ENCODE data around the gene FPGS.

The FPGS gene

GRCh38 chr9:127806871-127807270, 4.2 kb downstream of the FPGS start:
- no peak for DNase-seq (ENCODE audit: low spot score)
- in situ Hi-C loops (cut with MboI; ENCODE audit: low pct_unique_long_range_greater_than_20kb, low sequenced_read_pairs, unreplicated experiment): no loop called here
- no peak for TF ChIP-seq CTCF (IDR thresholded peaks at IDR 0.05; ENCODE audit: extremely low read depth, insufficient read depth, missing control alignments)

GRCh38 chr9:127808347-127809001, 5.8 kb downstream of the FPGS start:
- in situ Hi-C loops (cut with MboI; ENCODE audit: low pct_unique_long_range_greater_than_20kb, low sequenced_read_pairs, unreplicated experiment): no loop called here
- TF ChIP-seq CTCF (IDR thresholded peaks at IDR 0.05; ENCODE audit: extremely low read depth, insufficient read depth, missing control alignments): no peak
- DNase-seq (ENCODE audit: low spot score): no peak

- in situ Hi-C loops (cut with MboI; ENCODE audit: low pct_unique_long_range_greater_than_20kb, low sequenced_read_pairs, unreplicated experiment): no loop called here
- TF ChIP-seq CTCF (IDR thresholded peaks at IDR 0.05; ENCODE audit: extremely low read depth, insufficient read depth, missing control alignments): no peak
- DNase-seq (ENCODE audit: low spot score): no peak
These were observed 6.4 kb downstream of the FPGS start for GRCh38 chr9:127809002-127809539.

- no peak for TF ChIP-seq CTCF (IDR thresholded peaks at IDR 0.05; ENCODE audit: extremely low read depth, insufficient read depth, missing control alignments)
- in situ Hi-C loops (cut with MboI; ENCODE audit: low pct_unique_long_range_greater_than_20kb, low sequenced_read_pairs, unreplicated experiment): no loop called here
- DNase-seq (ENCODE audit: low spot score): no peak
These were observed 7.1 kb downstream of the FPGS start for GRCh38 chr9:127809540-127810377.

- no peak for TF ChIP-seq CTCF (IDR thresholded peaks at IDR 0.05; ENCODE audit: extremely low read depth, insufficient read depth, missing control alignments)
- in situ Hi-C loops (cut with MboI; ENCODE audit: low pct_unique_long_range_greater_than_20kb, low sequenced_read_pairs, unreplicated experiment): no loop called here
- no peak for DNase-seq (ENCODE audit: low spot score)
These were observed 7.9 kb downstream of the FPGS start for GRCh38 chr9:127810378-127811187.

GRCh38 chr9:127812011-127812410, 9.3 kb downstream of the FPGS start:
- TF ChIP-seq CTCF (IDR thresholded peaks at IDR 0.05; ENCODE audit: extremely low read depth, insufficient read depth, missing control alignments): no peak
- in situ Hi-C loops (cut with MboI; ENCODE audit: low pct_unique_long_range_greater_than_20kb, low sequenced_read_pairs, unreplicated experiment): no loop called here
- DNase-seq (ENCODE audit: low spot score): no peak

Data from GM13977 (cell line).